HCT116 (cell line): Measurements from ENCODE around the gene CLPTM1L. TPM values are rescaled to one million over a fixed set of nuclear protein-coding genes. Genes with fewer than 3 reads are reported as not detected.

Experiments used
- ATAC-seq: fragments of 200-7000 bp; cut with Tn5 transposase; 2 replicates; pipeline ENCODE4 v1.9.1; 2020; ENCODE audit warnings: mild to moderate bottlenecking, moderate library complexity
- BruUV-seq: library from RNA; stranded (reverse); fragments of 400-500 nt; replicated peaks from 2 replicates; lab custom pipeline; 2021; lab: Mats Ljungman, UMichigan
- CTCF ChIA-PET: fragments of 300-600 bp; sonication (Branson Sonifier 250); formaldehyde crosslinking; loops from one replicate; lab custom pipeline; 2021; ENCODE audit warnings: antibody characterized with exemption; lab: Charles Lee
- POLR2A ChIA-PET: fragments of 300-600, 350-600 bp; sonication (Branson Sonifier 250); formaldehyde crosslinking; loops from one replicate; lab custom pipeline; 2021; ENCODE audit warnings: antibody characterized with exemption; lab: Charles Lee
- RAD21 ChIA-PET, 2 experiments: fragments of 300-600 bp; sonication (Branson Sonifier 250); formaldehyde crosslinking; loops; one replicate each; lab custom pipeline; 2023; ENCODE audit warnings: low total read pairs in 2 of 2; ENCODE audit not compliant: uncharacterized antibody in 2 of 2, unreplicated experiment in 2 of 2, low non-redundant PET in 1 of 2; lab: Charles Lee
- DNase-seq: peaks from one replicate; pipeline ENCODE4 v3.0.0-alpha.2; 2010; ENCODE audit warnings: low read depth, low spot score
- H2AFZ ChIP-seq: fragments of 200-600 bp; shearing (Covaris generic), sonication (generic); 2 replicates; pipeline ENCODE4 v1.6.1; 2017; ENCODE audit warnings: low read depth, mixed run types, mixed read lengths, antibody characterized with exemption, low read length; ENCODE audit not compliant: poor library complexity, severe bottlenecking
- H3K27ac ChIP-seq: 2 replicates; pipeline ENCODE4 v1.5.1; 2012; ENCODE audit warnings: low read depth, low read length
- H3K27me3 ChIP-seq: fragments of 200-600 bp; sonication (generic); 2 replicates; pipeline ENCODE4 v1.6.1; 2016; ENCODE audit warnings: mixed run types, low read length, mixed read lengths; ENCODE audit not compliant: insufficient read depth
- H3K36me3 ChIP-seq, 2 experiments: fragments of 200-500 bp in 1 of 2; fragments of 200-600 bp in 1 of 2; sonication (Bioruptor generic) in 1 of 2; sonication (generic) in 1 of 2; 2 replicates each; pipeline versions ENCODE4 v1.5.1 to v1.6.1; 2014 to 2016; ENCODE audit warnings: low read length in 2 of 2, inconsistent platforms in 1 of 2, mixed read lengths in 1 of 2, mixed run types in 1 of 2; ENCODE audit not compliant: insufficient read depth in 2 of 2, control insufficient read depth in 1 of 2
- H3K4me1 ChIP-seq, 2 experiments: fragments of 200-600 bp in 1 of 2; sonication (generic) in 1 of 2; 2 replicates each; pipeline versions ENCODE4 v1.5.1 to v1.6.1; 2012 to 2017; ENCODE audit warnings: low read length in 2 of 2, inconsistent platforms in 1 of 2, mild to moderate bottlenecking in 1 of 2, mixed read lengths in 1 of 2, mixed run types in 1 of 2, moderate library complexity in 1 of 2; ENCODE audit not compliant: insufficient read depth in 2 of 2, control insufficient read depth in 1 of 2
- H3K4me2 ChIP-seq: fragments of 200-600 bp; sonication (generic); 2 replicates; pipeline ENCODE4 v1.6.1; 2017; ENCODE audit warnings: mixed run types, low read length, mixed read lengths
- H3K4me3 ChIP-seq, 2 experiments: fragments of 200-600 bp in 1 of 2; sonication (generic) in 1 of 2; replicated peaks in 1 of 2; 2 replicates each; pipeline ENCODE4 v1.5.1; 2011 to 2016; ENCODE audit warnings: low read length in 2 of 2, control low read depth in 1 of 2, low read depth in 1 of 2, mild to moderate bottlenecking in 1 of 2, mixed read lengths in 1 of 2, mixed run types in 1 of 2
- H3K79me2 ChIP-seq: fragments of 200-600 bp; sonication (generic); 2 replicates; pipeline ENCODE4 v1.6.1; 2017; ENCODE audit warnings: mild to moderate bottlenecking, mixed run types, low read length, moderate library complexity, mixed read lengths; ENCODE audit not compliant: insufficient read depth
- H3K9ac ChIP-seq: fragments of 200-600 bp; sonication (generic); 2 replicates; pipeline ENCODE4 v1.6.1; 2016; ENCODE audit warnings: low read length, mixed read lengths
- H3K9me2 ChIP-seq: fragments of 200-600 bp; sonication (generic), shearing (Covaris generic); 2 replicates; pipeline ENCODE4 v1.6.1; 2017; ENCODE audit warnings: mixed run types, mild to moderate bottlenecking, moderate library complexity; ENCODE audit not compliant: insufficient read depth
- H3K9me3 ChIP-seq, 2 experiments: fragments of 200-500 bp in 1 of 2; fragments of 200-600 bp in 1 of 2; sonication (Bioruptor generic) in 1 of 2; sonication (generic) in 1 of 2; 2 replicates each; pipeline ENCODE4 v1.6.1; 2014 to 2017; ENCODE audit warnings: low read length in 2 of 2, mixed read lengths in 2 of 2, inconsistent platforms in 1 of 2, low read depth in 1 of 2, mild to moderate bottlenecking in 1 of 2, mixed run types in 1 of 2, moderate library complexity in 1 of 2; ENCODE audit not compliant: control insufficient read depth in 1 of 2, insufficient read depth in 1 of 2
- H4K20me1 ChIP-seq: fragments of 200-600 bp; sonication (generic), shearing (Covaris generic); 2 replicates; pipeline ENCODE4 v1.6.1; 2017; ENCODE audit warnings: mixed run types, mild to moderate bottlenecking, moderate library complexity; ENCODE audit not compliant: insufficient read depth
- ATF3 ChIP-seq: IDR thresholded peaks from 2 replicates; pipeline ENCODE4 v1.6.1; 2012
- CBX3 ChIP-seq: IDR thresholded peaks from 2 replicates; pipeline ENCODE4 v1.6.1; 2012; ENCODE audit warnings: low read depth
- CEBPB ChIP-seq: IDR thresholded peaks from 2 replicates; pipeline ENCODE4 v1.6.1; 2012; ENCODE audit warnings: low read depth
- CTCF ChIP-seq, 3 experiments: fragments of 200-600 bp in 1 of 3; sonication (generic) in 1 of 3; IDR thresholded peaks in 2 of 3; conservative IDR thresholded peaks in 1 of 3; 2 replicates each; pipeline ENCODE4 v1.5.1; 2012 to 2017; ENCODE audit warnings: low read depth in 2 of 3, low read length in 2 of 3, antibody characterized with exemption in 1 of 3, borderline replicate concordance in 1 of 3, control low read depth in 1 of 3, mild to moderate bottlenecking in 1 of 3, mixed read lengths in 1 of 3, mixed run types in 1 of 3, moderate library complexity in 1 of 3; ENCODE audit not compliant: insufficient read depth in 1 of 3
- EGR1 ChIP-seq: IDR thresholded peaks from 2 replicates; pipeline ENCODE4 v1.6.1; 2012; ENCODE audit warnings: low read depth
- ELF1 ChIP-seq: IDR thresholded peaks from 2 replicates; pipeline ENCODE4 v1.6.1; 2012; ENCODE audit warnings: low read depth, borderline replicate concordance
- EZH2 ChIP-seq: fragments of 200-600 bp; sonication (generic); IDR thresholded peaks from 2 replicates; pipeline ENCODE4 v1.6.1; 2017; ENCODE audit warnings: antibody characterized with exemption, mixed run types
- EZH2phosphoT487 ChIP-seq: fragments of 200-600 bp; IDR thresholded peaks from 2 replicates; pipeline ENCODE4 v1.6.1; 2018; ENCODE audit warnings: antibody characterized with exemption, borderline replicate concordance
- FOSL1 ChIP-seq: IDR thresholded peaks from 2 replicates; pipeline ENCODE4 v1.6.1; 2012; ENCODE audit warnings: low read depth
- JUND ChIP-seq: IDR thresholded peaks from 2 replicates; pipeline ENCODE4 v1.6.1; 2012
- POLR2A ChIP-seq: IDR thresholded peaks from 2 replicates; pipeline ENCODE4 v1.7.0; 2011; ENCODE audit warnings: borderline replicate concordance; ENCODE audit not compliant: insufficient read depth, insufficient read length; ENCODE audit errors: extremely low read depth
- POLR2AphosphoS5 ChIP-seq: IDR thresholded peaks from 2 replicates; pipeline ENCODE4 v1.6.1; 2011; ENCODE audit warnings: mild to moderate bottlenecking, low read depth, low read length, moderate library complexity
- RAD21 ChIP-seq: IDR thresholded peaks from 2 replicates; pipeline ENCODE4 v1.6.1; 2012; ENCODE audit warnings: low read depth, mild to moderate bottlenecking
- REST ChIP-seq: IDR thresholded peaks from 2 replicates; pipeline ENCODE4 v1.6.1; 2012; ENCODE audit warnings: low read depth
- SIN3A ChIP-seq: IDR thresholded peaks from 2 replicates; pipeline ENCODE4 v1.6.1; 2012; ENCODE audit warnings: low read depth
- SP1 ChIP-seq: IDR thresholded peaks from 2 replicates; pipeline ENCODE4 v1.6.1; 2012; ENCODE audit warnings: low read depth
- SRF ChIP-seq: IDR thresholded peaks from 2 replicates; pipeline ENCODE4 v1.6.1; 2012; ENCODE audit warnings: low read depth
- TCF7L2 ChIP-seq: IDR thresholded peaks from 2 replicates; pipeline ENCODE4 v1.7.0; 2011; ENCODE audit warnings: borderline replicate concordance, inconsistent platforms; ENCODE audit not compliant: insufficient read depth, insufficient read length; ENCODE audit errors: extremely low read depth
- YY1 ChIP-seq: IDR thresholded peaks from 2 replicates; pipeline ENCODE4 v1.6.1; 2011; ENCODE audit warnings: low read length, low read depth, moderate library complexity, mild to moderate bottlenecking; ENCODE audit not compliant: insufficient replicate concordance; ENCODE audit errors: extremely low read depth
- ZNF274 ChIP-seq: fragments of 200-500 bp; sonication (Bioruptor generic); IDR thresholded peaks from 2 replicates; pipeline ENCODE4 v1.6.1; 2014; ENCODE audit warnings: mild to moderate bottlenecking, low read depth, low read length, inconsistent platforms
- intact Hi-C: fragments of 100-400 bp; cut with micrococcal nuclease; formaldehyde crosslinking; loops from 2 replicates; pipeline ENCODE4 v1.10.0; 2022
- total RNA-seq: library from RNA; stranded (reverse); gene quantifications from one replicate; pipeline ENCODE4 v1.2.1, GENCODE V29; 2021; ENCODE audit not compliant: unreplicated experiment

CLPTM1L gene
- total RNA-seq, 1 experiment from 2014 or later = 98.4 TPM

- no peak overlapping the region for H2AFZ ChIP-seq
- BruUV-seq = no TSS peak
- POLR2A ChIA-PET = no interaction called here
- H3K79me2 ChIP-seq = no peaks in the 10 kb centered on the region
- intact Hi-C loops = no loop called here
- H3K27ac ChIP-seq = no peak overlapping the region
- H4K20me1 ChIP-seq = no peaks in the 10 kb centered on the region
- H3K9me3 ChIP-seq = no peaks in the 10 kb centered on the region; a peak in 1 of 4 replicates
- peak overlapping the region; percentile 44 for H3K4me2 ChIP-seq
- no peak for DNase-seq
- H3K9me2 ChIP-seq = no peaks in the 10 kb centered on the region
- H3K4me1 ChIP-seq = peaks cover 17 to 32% of the 10 kb centered on the region in 2 experiments
- H3K27me3 ChIP-seq = no peaks in the 10 kb centered on the region
- CTCF ChIA-PET = no interaction called here
- H3K36me3 ChIP-seq = no peaks in the 10 kb centered on the region
- H3K4me3 ChIP-seq = no peak overlapping the region
- RAD21 ChIA-PET = no interaction called here
- ATAC-seq = peak; percentile 55
- TF ChIP-seq RAD21 = no peak
- no peak for TF ChIP-seq SP1
- no peak for TF ChIP-seq TCF7L2
- no peak for TF ChIP-seq CTCF (IDR thresholded peaks at IDR 0.05 in 2 of 3, conservative IDR thresholded peaks at IDR 0.05 in 1 of 3; ENCODE audit: borderline replicate concordance in 1 of 3, insufficient read depth in 1 of 3, low read depth in 2 of 3, low read length in 2 of 3)
- TF ChIP-seq POLR2A = no peak
- TF ChIP-seq SIN3A = no peak
- TF ChIP-seq REST = no peak
- TF ChIP-seq CBX3 = no peak
- TF ChIP-seq ELF1 = no peak
- no peak for TF ChIP-seq POLR2AphosphoS5
- TF ChIP-seq EZH2phosphoT487 = no peak
- no peak for TF ChIP-seq CEBPB
- TF ChIP-seq JUND = no peak; the same call in 1 of the 2 replicates
- no peak for TF ChIP-seq EGR1
- no peak for TF ChIP-seq ATF3
- TF ChIP-seq EZH2 = no peak
- TF ChIP-seq FOSL1 = no peak; the same call in 1 of the 2 replicates
- no peak for TF ChIP-seq ZNF274
- TF ChIP-seq YY1 = no peak
- TF ChIP-seq SRF = no peak
- no peak overlapping the region for H3K9ac ChIP-seq
Observed at GRCh38 chr5:1375871-1376810, 31.2 kb upstream of the CLPTM1L start.
